ENCODE measurements around the gene CEP112. TPM values are rescaled to one million over a fixed set of nuclear protein-coding genes. Genes with fewer than 3 reads are reported as not detected.

Gene CEP112
- polyA plus RNA-seq, 1 donor (not counting 4 experiments of a cell fraction or from before 2014, with no cell fraction given) = 2.6 TPM

- Histone ChIP-seq H3K4me2 (ENCODE audit: control insufficient read depth, extremely low read depth, insufficient read depth, low read depth, low read length) (no peak overlapping the region), H3K27me3 (ENCODE audit: control insufficient read depth, extremely low read depth, insufficient read depth, low read length) (no peaks in the 10 kb centered on the region), H2AFZ (ENCODE audit: control insufficient read depth, low read length) (no peak overlapping the region), H3K27ac (ENCODE audit: control insufficient read depth, insufficient read depth, low read length) (no peak overlapping the region), H3K4me3 (ENCODE audit: control insufficient read depth in 2 of 3, extremely low read depth in 1 of 3, insufficient read depth in 2 of 3, low read depth in 1 of 3, low read length in 3 of 3) (no peak overlapping the region), H4K20me1 (ENCODE audit: control insufficient read depth, extremely low read depth, insufficient read depth, low read length) (no peaks in the 10 kb centered on the region), H3K36me3 (ENCODE audit: control insufficient read depth in 2 of 2, extremely low read depth in 1 of 2, insufficient read depth in 2 of 2, low read length in 2 of 2) (no peaks in the 10 kb centered on the region), H3K79me2 (ENCODE audit: control insufficient read depth, insufficient read depth, low read length) (no peaks in the 10 kb centered on the region), H3K9me1 (ENCODE audit: control insufficient read depth, extremely low read depth, insufficient read depth, low read length) (no peaks in the 10 kb centered on the region), H3K4me1 (ENCODE audit: control insufficient read depth, extremely low read depth, insufficient read depth, low read length) (no peaks in the 10 kb centered on the region), H3K9me3 (ENCODE audit: control insufficient read depth, low read depth, low read length) (no peaks in the 10 kb centered on the region), H3K9ac (ENCODE audit: control insufficient read depth, extremely low read depth, insufficient read depth, low read length) (no peak overlapping the region)
- DNase-seq (ENCODE audit: low read depth, low spot score) = no peak
- TF ChIP-seq CTCF (optimal IDR thresholded peaks at IDR 0.05 in 1 of 3, IDR thresholded peaks at IDR 0.05 in 1 of 3, conservative IDR thresholded peaks at IDR 0.05 in 1 of 3; ENCODE audit: extremely low read depth in 1 of 3, insufficient read depth in 2 of 3, low read length in 3 of 3) (no peak), EZH2 (IDR thresholded peaks at IDR 0.05; ENCODE audit: low read length) (no peak)
- dilution Hi-C loops (cut with MboI; ENCODE audit: extremely low pct_ligation_motif_present, low sequenced_read_pairs) = no loop called here
- FAIRE-seq = no peak
Observed at GRCh38 chr17:66016231-66016630, 175.7 kb downstream of the CEP112 start.

GRCh38 chr17:66008680-66009079, 183.3 kb downstream of the CEP112 start:
- H3K9me1 ChIP-seq (ENCODE audit: control insufficient read depth, extremely low read depth, insufficient read depth, low read length) = no peaks in the 10 kb centered on the region
- no peaks in the 10 kb centered on the region for H3K36me3 ChIP-seq (ENCODE audit: control insufficient read depth in 2 of 2, extremely low read depth in 1 of 2, insufficient read depth in 2 of 2, low read length in 2 of 2)
- TF ChIP-seq CTCF (optimal IDR thresholded peaks at IDR 0.05 in 1 of 3, IDR thresholded peaks at IDR 0.05 in 1 of 3, conservative IDR thresholded peaks at IDR 0.05 in 1 of 3; ENCODE audit: extremely low read depth in 1 of 3, insufficient read depth in 2 of 3, low read length in 3 of 3) = no peak
- no peak for TF ChIP-seq EZH2 (IDR thresholded peaks at IDR 0.05; ENCODE audit: low read length)
- DNase-seq (ENCODE audit: low read depth, low spot score) = no peak
- H3K9me3 ChIP-seq (ENCODE audit: control insufficient read depth, low read depth, low read length) = no peaks in the 10 kb centered on the region
- no peak overlapping the region for H3K9ac ChIP-seq (ENCODE audit: control insufficient read depth, extremely low read depth, insufficient read depth, low read length)
- H3K4me2 ChIP-seq (ENCODE audit: control insufficient read depth, extremely low read depth, insufficient read depth, low read depth, low read length) = no peak overlapping the region
- no peak overlapping the region for H3K4me3 ChIP-seq (ENCODE audit: control insufficient read depth in 2 of 3, extremely low read depth in 1 of 3, insufficient read depth in 2 of 3, low read depth in 1 of 3, low read length in 3 of 3)
- no peaks in the 10 kb centered on the region for H4K20me1 ChIP-seq (ENCODE audit: control insufficient read depth, extremely low read depth, insufficient read depth, low read length)
- H3K79me2 ChIP-seq (ENCODE audit: control insufficient read depth, insufficient read depth, low read length) = no peaks in the 10 kb centered on the region
- no peak overlapping the region for H3K27ac ChIP-seq (ENCODE audit: control insufficient read depth, insufficient read depth, low read length)
- FAIRE-seq = no peak
- no peaks in the 10 kb centered on the region for H3K4me1 ChIP-seq (ENCODE audit: control insufficient read depth, extremely low read depth, insufficient read depth, low read length)
- H2AFZ ChIP-seq (ENCODE audit: control insufficient read depth, low read length) = no peak overlapping the region
- H3K27me3 ChIP-seq (ENCODE audit: control insufficient read depth, extremely low read depth, insufficient read depth, low read length) = no peaks in the 10 kb centered on the region
- dilution Hi-C loops (cut with MboI; ENCODE audit: extremely low pct_ligation_motif_present, low sequenced_read_pairs) = no loop called here

Data from keratinocyte (primary cell).